GM21390 (cell line): ENCODE results near the gene LAMA1.

Experiments
- ATAC-seq: cut with Tn5 transposase; IDR thresholded peaks from one replicate; pipeline ENCODE4 v1.9.1; 2021; ENCODE audit not compliant: unreplicated experiment

LAMA1 gene

GRCh38 chr18:7062811-7063210, 54.8 kb downstream of the LAMA1 start:
- ATAC-seq, result no peak

DNA sequence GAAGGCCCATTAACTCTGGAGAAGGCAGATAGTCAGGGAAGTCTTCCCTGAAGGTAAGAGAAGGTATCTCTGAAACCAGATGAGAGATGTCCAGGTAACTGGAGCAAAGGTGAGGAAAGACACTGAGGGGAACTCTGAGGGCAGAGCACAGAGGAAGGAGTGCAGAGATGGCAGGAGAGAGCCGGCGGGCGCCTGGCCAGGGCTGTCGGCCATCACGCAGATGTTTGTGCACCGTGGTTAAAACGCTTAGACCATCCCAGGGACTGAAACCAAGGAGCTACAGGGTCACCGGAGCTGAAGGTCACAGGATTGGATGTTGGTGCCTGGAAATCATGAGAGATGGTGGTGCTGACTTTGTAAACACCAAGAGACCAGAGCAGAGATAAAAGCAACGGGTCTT, 55.4 kb downstream of the LAMA1 start:
- ATAC-seq, result no peak

DNA sequence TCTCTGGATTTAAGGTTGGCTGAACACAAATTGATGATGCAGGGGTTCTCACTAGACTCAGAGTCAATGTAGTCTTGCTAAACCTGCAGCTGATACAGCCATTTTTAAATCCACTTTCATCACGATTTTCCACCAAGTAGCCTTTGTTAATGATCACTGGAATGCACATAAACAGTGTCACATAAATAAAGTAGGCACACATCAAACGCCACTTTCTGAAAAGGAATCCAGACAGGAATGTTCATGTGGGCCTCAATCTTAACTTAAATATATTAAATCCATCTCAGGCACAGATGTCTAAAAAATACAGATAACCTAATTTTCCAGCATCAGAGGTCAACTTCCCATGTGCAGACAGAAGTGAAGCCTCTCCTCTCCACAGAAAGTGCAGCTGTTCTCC, 58.3 kb downstream of the LAMA1 start:
- no peak for ATAC-seq

- ATAC-seq, result no peak
Measured at GRCh38 chr18:7056026-7056425, 61.6 kb downstream of the LAMA1 start.

DNA sequence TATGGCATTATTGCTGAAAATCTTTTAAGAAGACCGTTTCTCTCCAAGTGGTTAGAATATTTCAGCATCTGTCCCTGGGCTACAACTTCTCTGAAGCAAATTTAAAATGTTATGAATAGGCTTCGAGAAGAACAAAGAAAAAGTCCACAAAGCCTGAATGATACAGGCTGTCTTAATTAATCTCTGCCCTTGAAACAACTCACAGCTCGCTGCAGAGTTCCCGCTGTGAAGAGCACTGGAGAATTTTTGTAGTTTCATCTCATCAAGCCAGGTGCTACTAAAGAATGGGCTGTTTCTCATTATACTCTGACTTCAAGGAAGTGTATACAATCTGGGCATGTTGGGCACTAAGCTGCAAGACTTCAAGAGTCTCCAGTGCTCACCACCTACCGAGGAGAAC, 67.6 kb downstream of the LAMA1 start:
- no peak for ATAC-seq

GRCh38 chr18:7048081-7048480, 69.5 kb downstream of the LAMA1 start:
- no peak for ATAC-seq

- no peak for ATAC-seq
Measured at GRCh38 chr18:7047336-7047735, 70.3 kb downstream of the LAMA1 start.

DNA sequence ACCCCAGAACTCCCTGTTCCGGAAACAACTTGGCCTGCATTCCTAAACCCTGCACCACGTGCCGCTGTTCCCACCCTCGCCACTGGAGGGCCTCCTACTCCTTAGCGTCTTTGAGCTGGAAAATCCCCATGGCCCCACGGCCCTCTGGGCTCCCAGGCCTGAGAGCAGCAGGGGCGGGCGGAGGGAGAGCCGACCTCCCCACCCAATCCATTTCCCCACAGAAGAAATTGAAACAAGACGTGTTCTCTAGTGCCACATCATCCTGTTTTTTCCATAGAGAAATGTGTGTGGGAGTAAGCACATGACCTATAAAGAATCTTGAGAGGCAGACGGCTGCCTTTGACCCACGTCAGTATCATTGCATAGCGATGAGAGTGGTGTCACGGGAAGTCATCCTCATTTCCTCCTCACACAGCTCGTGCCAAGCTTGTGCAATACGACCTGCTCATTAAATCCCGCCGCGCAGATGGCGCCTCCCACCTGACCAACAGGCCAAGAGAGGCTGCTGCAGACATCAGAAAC, 79.2 kb downstream of the LAMA1 start:
- no peak for ATAC-seq

DNA sequence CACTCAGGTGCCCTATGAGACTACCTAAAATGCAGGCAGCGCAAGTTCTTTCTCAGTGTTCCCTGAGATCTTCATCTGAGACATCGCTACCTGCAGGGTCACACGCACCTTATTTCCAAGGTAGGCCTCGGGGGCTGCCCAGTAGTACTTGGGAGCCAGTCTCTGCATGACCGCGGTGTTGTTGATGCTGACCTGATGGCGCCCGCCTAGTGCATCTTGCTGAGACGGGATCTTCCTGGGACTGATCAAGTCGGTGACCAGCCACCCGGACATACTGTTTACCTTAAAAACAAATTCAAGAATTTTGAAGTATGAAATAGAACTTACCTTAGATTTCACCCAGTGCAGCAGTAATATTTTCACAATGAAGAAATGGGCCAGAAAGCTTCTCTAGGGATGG, 80.1 kb downstream of the LAMA1 start:
- ATAC-seq, result no peak

- ATAC-seq, result no peak
Measured at GRCh38 chr18:7035807-7036206, 81.8 kb downstream of the LAMA1 start.

DNA sequence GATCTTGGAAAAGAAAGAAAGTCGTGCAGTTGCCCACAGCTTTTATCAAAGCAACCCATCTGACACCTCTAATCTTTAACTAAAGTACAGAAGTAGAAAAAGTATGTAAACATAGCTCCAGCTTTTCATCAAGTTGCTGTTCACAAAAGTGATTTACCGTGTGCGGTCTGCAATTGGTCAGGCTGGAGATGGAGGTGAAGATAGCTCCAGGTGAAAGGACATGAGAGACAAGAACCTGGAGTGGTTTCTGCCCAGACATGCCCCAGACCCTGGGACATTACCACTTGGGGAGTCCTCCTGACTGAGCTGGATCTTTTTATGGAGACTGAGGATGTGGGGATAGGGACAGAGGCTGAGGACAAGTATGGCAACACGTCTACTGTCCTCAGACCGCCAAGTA, 82.7 kb downstream of the LAMA1 start:
- no peak for ATAC-seq

DNA sequence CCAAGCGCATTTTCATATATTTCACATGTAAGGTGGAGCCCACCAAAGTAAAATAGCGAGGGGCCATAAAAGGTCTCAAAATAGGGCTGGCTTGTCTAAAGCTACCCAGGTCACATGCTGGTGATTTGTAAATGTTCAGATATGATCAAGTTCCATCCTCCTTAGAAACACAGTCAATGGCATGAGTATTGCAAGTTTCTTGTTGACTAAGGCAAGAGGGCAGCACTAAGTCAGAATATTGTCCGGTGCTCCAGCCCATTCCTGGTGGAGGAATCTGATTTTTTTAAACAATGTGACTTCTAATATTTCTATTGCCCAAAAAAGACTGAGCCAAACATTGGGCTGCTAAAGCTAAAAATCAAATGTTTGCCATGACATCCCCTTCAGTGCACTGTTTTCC, 85.1 kb downstream of the LAMA1 start:
- ATAC-seq, result no peak

- ATAC-seq, result no peak
Measured at GRCh38 chr18:7028625-7029024, 89.0 kb downstream of the LAMA1 start.

DNA sequence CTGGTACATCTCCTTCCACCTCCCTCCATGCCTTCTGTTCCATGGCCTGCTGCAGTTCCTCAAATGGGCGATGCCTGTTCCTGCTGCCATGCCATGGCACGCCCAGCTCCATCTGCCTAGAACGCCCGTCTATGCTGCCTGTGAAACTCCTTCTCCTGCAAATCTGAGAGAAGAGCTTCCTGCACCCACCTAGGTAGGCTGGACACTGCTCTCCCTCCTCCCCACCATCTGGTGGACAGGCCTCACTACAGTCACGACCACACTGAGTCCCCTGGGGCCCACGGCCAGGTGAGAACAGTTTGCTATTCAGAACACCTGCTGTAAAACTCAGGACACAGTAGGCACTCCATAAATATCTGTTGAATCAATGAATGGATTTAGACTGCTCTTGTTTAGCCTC, 92.4 kb downstream of the LAMA1 start:
- ATAC-seq, result no peak

- ATAC-seq, result no peak
Measured at GRCh38 chr18:7023581-7023980, 94.0 kb downstream of the LAMA1 start.

DNA sequence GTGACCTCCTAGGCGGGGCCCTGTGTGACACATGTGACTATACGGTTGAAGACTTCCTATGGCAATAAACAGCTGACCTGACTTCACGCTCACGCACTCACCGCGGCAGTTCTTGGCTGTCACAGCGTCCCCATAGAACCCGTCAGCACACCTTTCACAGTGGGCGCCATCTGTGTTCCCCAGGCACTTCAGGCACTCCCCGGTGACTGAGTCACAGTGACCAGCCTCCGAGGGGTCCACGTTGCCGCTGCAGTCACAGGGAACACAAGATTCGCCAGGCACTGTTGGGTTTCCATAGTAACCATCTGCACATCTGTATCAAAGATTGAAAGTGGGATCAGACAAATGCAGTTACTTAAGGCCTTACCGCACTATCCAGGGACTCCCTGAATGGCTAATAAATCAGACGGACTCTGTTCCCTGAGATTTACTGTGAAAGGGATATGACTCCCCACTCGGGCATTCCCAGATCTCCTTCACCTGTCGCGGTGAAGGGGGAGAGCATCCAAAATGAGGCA, 94.5 kb downstream of the LAMA1 start:
- ATAC-seq, result no peak

DNA sequence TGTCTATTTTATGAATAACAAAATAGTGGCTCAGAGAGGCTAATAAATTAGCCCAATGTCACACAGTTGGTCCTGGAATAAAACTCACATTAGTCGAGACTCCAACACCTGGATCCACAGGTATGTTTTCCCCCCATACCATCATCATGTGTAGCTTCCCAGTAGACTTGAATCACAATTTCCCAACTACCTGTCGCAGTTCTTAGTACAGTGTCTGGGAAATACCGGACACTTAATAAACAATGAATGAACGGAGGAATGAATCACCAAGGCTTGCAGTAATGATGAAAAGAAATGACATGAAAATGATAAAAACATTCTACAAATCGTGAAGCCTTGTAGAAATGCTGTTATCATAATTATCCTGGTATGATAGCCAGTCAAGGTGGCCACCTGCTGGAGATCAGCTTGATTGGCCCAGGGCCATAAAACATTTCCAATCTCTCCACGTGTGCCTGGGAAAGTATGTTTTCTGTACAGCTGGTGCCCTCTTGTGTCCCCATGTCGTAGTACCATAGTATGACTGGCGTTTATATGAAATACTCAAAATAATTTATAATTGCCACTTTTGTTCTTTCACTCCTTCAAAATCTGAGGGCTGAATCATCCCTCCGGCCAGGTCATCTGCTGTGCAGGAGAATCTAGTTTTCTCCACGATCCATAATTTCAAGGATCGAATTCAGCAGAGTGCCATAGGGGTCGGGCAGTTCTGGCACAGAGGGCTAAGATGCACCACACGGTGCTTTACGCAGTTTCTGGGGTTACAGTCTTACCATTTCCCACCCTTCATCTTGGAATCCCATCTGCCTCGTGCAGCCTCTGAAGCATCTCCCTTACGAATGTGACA, 95.4 kb downstream of the LAMA1 start:
- no peak for ATAC-seq

GRCh38 chr18:7020995-7021777, 96.4 kb downstream of the LAMA1 start:
- no peak for ATAC-seq

GRCh38 chr18:7017013-7017412, 100.6 kb downstream of the LAMA1 start:
- ATAC-seq, result no peak

GRCh38 chr18:7011142-7011541, 106.5 kb downstream of the LAMA1 start:
- no peak for ATAC-seq

GRCh38 chr18:7004009-7004408, 113.6 kb downstream of the LAMA1 start:
- no peak for ATAC-seq

GRCh38 chr18:7002107-7002506, 115.5 kb downstream of the LAMA1 start:
- no peak for ATAC-seq
